HG03558 (cell line): Measurements from ENCODE around the gene CBR4.
"Not testable (repeated sequence)": the region's sequence is repeated elsewhere in the genome, so short reads cannot be mapped to it uniquely, and the experiment has no call there.

Experiments used
- ATAC-seq: cut with Tn5 transposase; IDR thresholded peaks from one replicate; pipeline ENCODE4 v1.9.1; 2021; ENCODE audit warnings: moderate number of reproducible peaks; ENCODE audit not compliant: unreplicated experiment; ENCODE audit errors: extremely low read depth

The CBR4 gene

GRCh38 chr4:168998596-168998995 is 11.5 kb downstream of the CBR4 start:
- no peak for ATAC-seq

GRCh38 chr4:168995537-168996295 is 14.3 kb downstream of the CBR4 start:
- no peak for ATAC-seq

- ATAC-seq: no peak
These were observed 15.1 kb downstream of the CBR4 start for GRCh38 chr4:168994958-168995357.

GRCh38 chr4:168993714-168994510 is 16.1 kb downstream of the CBR4 start:
- no peak for ATAC-seq

- not testable (repeated sequence) for ATAC-seq
These were observed 17.0 kb downstream of the CBR4 start for GRCh38 chr4:168992952-168993482.

GRCh38 chr4:168981942-168982341 is 28.1 kb downstream of the CBR4 start:
- ATAC-seq: no peak

GRCh38 chr4:168981460-168981859 is 28.6 kb downstream of the CBR4 start:
- no peak for ATAC-seq

- no peak for ATAC-seq
These were observed 30.7 kb downstream of the CBR4 start for GRCh38 chr4:168979338-168979737.

- no peak for ATAC-seq
These were observed 31.9 kb downstream of the CBR4 start for GRCh38 chr4:168978001-168978700.

GRCh38 chr4:168972596-168972995 is 37.5 kb downstream of the CBR4 start:
- no peak for ATAC-seq

GRCh38 chr4:168960716-168961115 is 49.3 kb downstream of the CBR4 start:
- ATAC-seq: no peak

GRCh38 chr4:168955674-168956073 is 54.4 kb downstream of the CBR4 start:
- ATAC-seq: no peak

- ATAC-seq: not testable (repeated sequence)
These were observed 57.2 kb downstream of the CBR4 start for GRCh38 chr4:168952821-168953246.

- ATAC-seq: no peak
These were observed 64.8 kb downstream of the CBR4 start for GRCh38 chr4:168945291-168945690.

- ATAC-seq: no peak
These were observed 67.1 kb downstream of the CBR4 start for GRCh38 chr4:168942985-168943384.
